Measurements from ENCODE around the gene SHANK1.

- TF ChIP-seq POLR2A (IDR thresholded peaks at IDR 0.05): no peak
- TF ChIP-seq, protein P1, sequence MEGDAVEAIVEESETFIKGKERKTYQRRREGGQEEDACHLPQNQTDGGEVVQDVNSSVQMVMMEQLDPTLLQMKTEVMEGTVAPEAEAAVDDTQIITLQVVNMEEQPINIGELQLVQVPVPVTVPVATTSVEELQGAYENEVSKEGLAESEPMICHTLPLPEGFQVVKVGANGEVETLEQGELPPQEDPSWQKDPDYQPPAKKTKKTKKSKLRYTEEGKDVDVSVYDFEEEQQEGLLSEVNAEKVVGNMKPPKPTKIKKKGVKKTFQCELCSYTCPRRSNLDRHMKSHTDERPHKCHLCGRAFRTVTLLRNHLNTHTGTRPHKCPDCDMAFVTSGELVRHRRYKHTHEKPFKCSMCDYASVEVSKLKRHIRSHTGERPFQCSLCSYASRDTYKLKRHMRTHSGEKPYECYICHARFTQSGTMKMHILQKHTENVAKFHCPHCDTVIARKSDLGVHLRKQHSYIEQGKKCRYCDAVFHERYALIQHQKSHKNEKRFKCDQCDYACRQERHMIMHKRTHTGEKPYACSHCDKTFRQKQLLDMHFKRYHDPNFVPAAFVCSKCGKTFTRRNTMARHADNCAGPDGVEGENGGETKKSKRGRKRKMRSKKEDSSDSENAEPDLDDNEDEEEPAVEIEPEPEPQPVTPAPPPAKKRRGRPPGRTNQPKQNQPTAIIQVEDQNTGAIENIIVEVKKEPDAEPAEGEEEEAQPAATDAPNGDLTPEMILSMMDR (IDR thresholded peaks at IDR 0.05): no peak
Measured at GRCh38 chr19:50753879-50754278, 34.3 kb upstream of the SHANK1 start.

Data from thyroid gland (tissue), 4 donors.